Measurements from ENCODE around the gene WDR86.

Gene WDR86

GRCh38 chr7:151400626-151401315, 9.1 kb downstream of the WDR86 start:
- Histone ChIP-seq H3K23ac (ENCODE audit: low read length in 2 of 2) (no peak overlapping the region), H3K18ac (ENCODE audit: low read depth in 1 of 2, low read length in 2 of 2) (no peak overlapping the region), H4K8ac (ENCODE audit: low read length) (no peak overlapping the region), H3K9me3 (ENCODE audit: control insufficient read depth, low read length) (no peaks in the 10 kb centered on the region), H2BK15ac (ENCODE audit: low read depth, poor library complexity, severe bottlenecking) (no peak overlapping the region), H3K4me2 (ENCODE audit: low read length, poor library complexity, severe bottlenecking) (no peak overlapping the region), H2AFZ (ENCODE audit: low read depth, low read length) (no peak overlapping the region), H3K4me1 (ENCODE audit: control insufficient read depth, insufficient read depth, low read depth, low read length) (peaks cover 14% of the 10 kb centered on the region), H4K91ac (ENCODE audit: low read length) (no peak overlapping the region), H3K9ac (ENCODE audit: low read length) (no peak overlapping the region), H2BK12ac (ENCODE audit: low read length in 2 of 2) (no peak overlapping the region), H2BK5ac (ENCODE audit: low read depth, low read length, poor library complexity, severe bottlenecking) (no peak overlapping the region), H2AK5ac (ENCODE audit: low read length, severe bottlenecking) (no peak overlapping the region), H3K14ac (ENCODE audit: low read length in 2 of 2) (no peak overlapping the region), H3K36me3 (ENCODE audit: control insufficient read depth in 1 of 2, insufficient read depth in 2 of 2, low read depth in 1 of 2, low read length in 2 of 2) (peaks cover 0 to 2% of the 10 kb centered on the region in 2 experiments), H3K27me3 (ENCODE audit: control insufficient read depth in 1 of 2, insufficient read depth in 1 of 2, low read length in 2 of 2) (peaks cover 6 to 45% of the 10 kb centered on the region in 2 experiments), H3K27ac (ENCODE audit: low read length, poor library complexity, severe bottlenecking) (no peak overlapping the region), H3K4ac (ENCODE audit: low read depth in 1 of 2, low read length in 2 of 2) (no peak overlapping the region), H3K79me1 (replicated peaks; ENCODE audit: low read length, poor library complexity, severe bottlenecking) (no peaks in the 10 kb centered on the region), H3K4me3 (ENCODE audit: insufficient read depth in 1 of 2, low read depth in 1 of 2, low read length in 2 of 2) (no peak overlapping the region), H2BK120ac (ENCODE audit: low read depth, low read length) (no peak overlapping the region)
- DNase-seq = no peak
- WGBS = 77% methylated on average over 14 of the region's 14 CpGs

GRCh38 chr7:151399906-151400305, 9.9 kb downstream of the WDR86 start:
- H2AK5ac ChIP-seq (ENCODE audit: low read length, severe bottlenecking) = no peak overlapping the region
- H3K27me3 ChIP-seq (ENCODE audit: control insufficient read depth in 1 of 2, insufficient read depth in 1 of 2, low read length in 2 of 2) = peaks cover 6 to 37% of the 10 kb centered on the region in 2 experiments
- no peak overlapping the region for H2BK15ac ChIP-seq (ENCODE audit: low read depth, poor library complexity, severe bottlenecking)
- no peaks in the 10 kb centered on the region for H3K36me3 ChIP-seq (ENCODE audit: control insufficient read depth in 1 of 2, insufficient read depth in 2 of 2, low read depth in 1 of 2, low read length in 2 of 2)
- H3K4ac ChIP-seq (ENCODE audit: low read depth in 1 of 2, low read length in 2 of 2) = no peak overlapping the region
- no peak overlapping the region for H3K18ac ChIP-seq (ENCODE audit: low read depth in 1 of 2, low read length in 2 of 2)
- H2AFZ ChIP-seq (ENCODE audit: low read depth, low read length) = no peak overlapping the region
- no peak overlapping the region for H3K27ac ChIP-seq (ENCODE audit: low read length, poor library complexity, severe bottlenecking)
- no peak overlapping the region for H3K4me2 ChIP-seq (ENCODE audit: low read length, poor library complexity, severe bottlenecking)
- H3K23ac ChIP-seq (ENCODE audit: low read length in 2 of 2) = no peak overlapping the region
- peak overlapping the region in 1 of 2 experiments; percentile 1 for H3K14ac ChIP-seq (ENCODE audit: low read length in 2 of 2)
- peaks cover 14% of the 10 kb centered on the region for H3K4me1 ChIP-seq (ENCODE audit: control insufficient read depth, insufficient read depth, low read depth, low read length)
- 90% methylated on average over 14 of the region's 14 CpGs for WGBS
- no peak overlapping the region for H2BK120ac ChIP-seq (ENCODE audit: low read depth, low read length)
- H2BK12ac ChIP-seq (ENCODE audit: low read length in 2 of 2) = no peak overlapping the region
- H3K9me3 ChIP-seq (ENCODE audit: control insufficient read depth, low read length) = no peaks in the 10 kb centered on the region
- no peak for DNase-seq
- no peak overlapping the region for H2BK5ac ChIP-seq (ENCODE audit: low read depth, low read length, poor library complexity, severe bottlenecking)
- H4K91ac ChIP-seq (ENCODE audit: low read length) = no peak overlapping the region
- H3K79me1 ChIP-seq (replicated peaks; ENCODE audit: low read length, poor library complexity, severe bottlenecking) = no peaks in the 10 kb centered on the region
- H4K8ac ChIP-seq (ENCODE audit: low read length) = no peak overlapping the region
- peak overlapping the region in 1 of 2 experiments; percentile 16 for H3K4me3 ChIP-seq (ENCODE audit: insufficient read depth in 1 of 2, low read depth in 1 of 2, low read length in 2 of 2)
- no peak overlapping the region for H3K9ac ChIP-seq (ENCODE audit: low read length)

- whole genome bisulfite sequencing = 94% methylated on average over 7 of the region's 7 CpGs
- Histone ChIP-seq H3K4ac (ENCODE audit: low read depth in 1 of 2, low read length in 2 of 2) (no peak overlapping the region), H3K14ac (ENCODE audit: low read length in 2 of 2) (no peak overlapping the region), H3K9ac (ENCODE audit: low read length) (no peak overlapping the region), H2BK15ac (ENCODE audit: low read depth, poor library complexity, severe bottlenecking) (no peak overlapping the region), H3K4me1 (ENCODE audit: control insufficient read depth, insufficient read depth, low read depth, low read length) (peaks cover 12% of the 10 kb centered on the region), H3K9me3 (ENCODE audit: control insufficient read depth, low read length) (no peaks in the 10 kb centered on the region), H2AFZ (ENCODE audit: low read depth, low read length) (no peak overlapping the region), H3K36me3 (ENCODE audit: control insufficient read depth in 1 of 2, insufficient read depth in 2 of 2, low read depth in 1 of 2, low read length in 2 of 2) (no peaks in the 10 kb centered on the region), H2BK120ac (ENCODE audit: low read depth, low read length) (no peak overlapping the region), H2BK12ac (ENCODE audit: low read length in 2 of 2) (no peak overlapping the region), H3K79me1 (replicated peaks; ENCODE audit: low read length, poor library complexity, severe bottlenecking) (no peaks in the 10 kb centered on the region), H2BK5ac (ENCODE audit: low read depth, low read length, poor library complexity, severe bottlenecking) (no peak overlapping the region), H3K27me3 (ENCODE audit: control insufficient read depth in 1 of 2, insufficient read depth in 1 of 2, low read length in 2 of 2) (peaks cover 8 to 44% of the 10 kb centered on the region in 2 experiments), H4K8ac (ENCODE audit: low read length) (no peak overlapping the region), H3K18ac (ENCODE audit: low read depth in 1 of 2, low read length in 2 of 2) (no peak overlapping the region), H3K23ac (ENCODE audit: low read length in 2 of 2) (no peak overlapping the region), H3K27ac (ENCODE audit: low read length, poor library complexity, severe bottlenecking) (no peak overlapping the region), H4K91ac (ENCODE audit: low read length) (no peak overlapping the region), H3K4me3 (ENCODE audit: insufficient read depth in 1 of 2, low read depth in 1 of 2, low read length in 2 of 2) (no peak overlapping the region), H2AK5ac (ENCODE audit: low read length, severe bottlenecking) (no peak overlapping the region), H3K4me2 (ENCODE audit: low read length, poor library complexity, severe bottlenecking) (no peak overlapping the region)
- no peak for DNase-seq
Observed at GRCh38 chr7:151399305-151399601, 10.6 kb downstream of the WDR86 start.

GRCh38 chr7:151398446-151399304, 11.2 kb downstream of the WDR86 start:
- Histone ChIP-seq H3K9ac (ENCODE audit: low read length) (no peak overlapping the region), H3K4me3 (ENCODE audit: insufficient read depth in 1 of 2, low read depth in 1 of 2, low read length in 2 of 2) (no peak overlapping the region), H2BK5ac (ENCODE audit: low read depth, low read length, poor library complexity, severe bottlenecking) (no peak overlapping the region), H3K27ac (ENCODE audit: low read length, poor library complexity, severe bottlenecking) (no peak overlapping the region), H3K9me3 (ENCODE audit: control insufficient read depth, low read length) (no peaks in the 10 kb centered on the region), H4K91ac (ENCODE audit: low read length) (no peak overlapping the region), H4K8ac (ENCODE audit: low read length) (no peak overlapping the region), H2AK5ac (ENCODE audit: low read length, severe bottlenecking) (no peak overlapping the region), H3K27me3 (ENCODE audit: control insufficient read depth in 1 of 2, insufficient read depth in 1 of 2, low read length in 2 of 2) (peaks cover 12 to 50% of the 10 kb centered on the region in 2 experiments), H3K79me1 (replicated peaks; ENCODE audit: low read length, poor library complexity, severe bottlenecking) (no peaks in the 10 kb centered on the region), H3K4me2 (ENCODE audit: low read length, poor library complexity, severe bottlenecking) (no peak overlapping the region), H2BK15ac (ENCODE audit: low read depth, poor library complexity, severe bottlenecking) (no peak overlapping the region), H3K23ac (ENCODE audit: low read length in 2 of 2) (no peak overlapping the region), H2BK120ac (ENCODE audit: low read depth, low read length) (no peak overlapping the region), H3K4ac (ENCODE audit: low read depth in 1 of 2, low read length in 2 of 2) (no peak overlapping the region), H2AFZ (ENCODE audit: low read depth, low read length) (no peak overlapping the region), H3K36me3 (ENCODE audit: control insufficient read depth in 1 of 2, insufficient read depth in 2 of 2, low read depth in 1 of 2, low read length in 2 of 2) (no peaks in the 10 kb centered on the region), H3K4me1 (ENCODE audit: control insufficient read depth, insufficient read depth, low read depth, low read length) (peaks cover 7% of the 10 kb centered on the region), H3K18ac (ENCODE audit: low read depth in 1 of 2, low read length in 2 of 2) (no peak overlapping the region), H2BK12ac (ENCODE audit: low read length in 2 of 2) (no peak overlapping the region), H3K14ac (ENCODE audit: low read length in 2 of 2) (peak overlapping the region in 1 of 2 experiments; percentile 18)
- no peak for DNase-seq
- 92% methylated on average over 18 of the region's 19 CpGs for WGBS

Measured in mesenchymal stem cell (in vitro differentiated cells and primary cell).